SK-N-SH treated with all-trans-retinoic acid at 6 μM for 48 hours (cell line): ENCODE results near the gene GLS.

Source experiments
- ARNTL ChIP-seq: fragments of 450-650 bp; formaldehyde crosslinking; IDR thresholded peaks from 2 replicates; pipeline ENCODE4 v1.5.0; 2020; ENCODE audit warnings: low read depth, mild to moderate bottlenecking, moderate library complexity, borderline replicate concordance
- CSDC2 ChIP-seq: fragments of 250-450 bp; sonication (Bioruptor Pico); IDR thresholded peaks from 2 replicates; pipeline ENCODE4 v1.5.0; 2020; ENCODE audit warnings: mild to moderate bottlenecking, moderate library complexity
- GLIS3 ChIP-seq: fragments of 250-450 bp; sonication (Bioruptor Pico); IDR thresholded peaks from 2 replicates; pipeline ENCODE4 v1.5.0; 2020; ENCODE audit warnings: mild to moderate bottlenecking, moderate library complexity
- PPARA ChIP-seq: fragments of 250-450 bp; sonication (Bioruptor Pico); IDR thresholded peaks from 2 replicates; pipeline ENCODE4 v1.5.0; 2020; ENCODE audit warnings: mild to moderate bottlenecking, borderline replicate concordance
- RARB ChIP-seq: fragments of 250-450 bp; sonication (Bioruptor Pico); IDR thresholded peaks from 2 replicates; pipeline ENCODE4 v1.8.0; 2021; ENCODE audit warnings: mild to moderate bottlenecking, moderate library complexity
- TCF4 ChIP-seq: fragments of 250-450 bp; sonication (Bioruptor Pico); IDR thresholded peaks from 2 replicates; pipeline ENCODE4 v1.8.0; 2021; ENCODE audit warnings: mild to moderate bottlenecking, moderate library complexity, borderline replicate concordance
- ZFP30 ChIP-seq: fragments of 450-650 bp; formaldehyde crosslinking; IDR thresholded peaks from 2 replicates; pipeline ENCODE4 v1.5.0; 2022; ENCODE audit warnings: mild to moderate bottlenecking, moderate library complexity
- ZNF70 ChIP-seq: fragments of 450-650 bp; formaldehyde crosslinking; IDR thresholded peaks from 2 replicates; pipeline ENCODE4 v1.5.0; 2020; ENCODE audit warnings: mild to moderate bottlenecking, moderate library complexity
- ZNF8 ChIP-seq: fragments of 450-650 bp; formaldehyde crosslinking; IDR thresholded peaks from 2 replicates; pipeline ENCODE4 v1.5.0; 2020; ENCODE audit warnings: mild to moderate bottlenecking, moderate library complexity
- TF ChIP-seq, protein P1 (sequence below): fragments of 250-450 bp; sonication (Bioruptor Pico); IDR thresholded peaks from 2 replicates; pipeline ENCODE4 v1.8.0; 2020; ENCODE audit warnings: mild to moderate bottlenecking, moderate library complexity, borderline replicate concordance
- TF ChIP-seq, protein P2 (sequence below): fragments of 250-450 bp; sonication (Bioruptor Pico); IDR thresholded peaks from 2 replicates; pipeline ENCODE4 v1.5.1; 2020; ENCODE audit warnings: low read depth, mild to moderate bottlenecking, moderate library complexity
- TF ChIP-seq, protein P3 (sequence below): fragments of 250-450 bp; sonication (Bioruptor Pico); IDR thresholded peaks from 2 replicates; pipeline ENCODE4 v1.5.1; 2021; ENCODE audit warnings: mild to moderate bottlenecking, moderate library complexity
- TF ChIP-seq, protein P4 (sequence below): fragments of 250-450 bp; sonication (Bioruptor Pico); IDR thresholded peaks from 2 replicates; pipeline ENCODE4 v1.5.0; 2020; ENCODE audit warnings: mild to moderate bottlenecking, moderate library complexity
- TF ChIP-seq, protein P5 (sequence below): fragments of 250-450 bp; sonication (Bioruptor Pico); IDR thresholded peaks from 2 replicates; pipeline ENCODE4 v1.8.0; 2021; ENCODE audit warnings: low read depth, mild to moderate bottlenecking, moderate library complexity, borderline replicate concordance

DNA sequence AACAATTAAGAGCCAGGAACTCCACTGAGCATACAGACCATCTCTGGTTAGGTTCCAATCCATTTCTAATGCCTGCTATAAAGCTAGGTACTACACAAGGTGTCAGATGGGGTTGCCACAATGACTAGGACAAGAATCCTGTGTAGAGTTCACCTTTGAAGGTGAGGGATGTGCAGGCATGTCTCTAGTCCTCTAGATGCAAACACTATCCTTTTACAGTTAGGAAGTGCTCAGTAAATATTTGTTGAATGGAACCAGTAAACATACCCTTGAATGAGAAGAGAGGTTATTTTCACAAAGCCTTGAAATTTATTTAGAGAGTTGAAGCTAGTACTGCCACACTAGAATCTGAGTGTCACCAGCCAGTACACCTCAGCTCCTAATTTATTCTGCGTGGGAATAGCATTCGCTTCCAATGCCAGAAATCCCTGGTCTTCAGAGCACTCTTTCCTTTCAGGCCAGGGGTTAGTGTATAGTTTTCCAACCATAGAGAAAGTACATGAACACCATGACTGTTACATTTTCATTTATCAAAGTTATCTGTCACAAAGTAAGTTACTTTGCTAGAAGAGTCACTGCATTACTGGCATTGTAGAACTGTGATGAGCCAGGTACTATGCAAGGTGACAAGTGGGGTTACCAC lies 85.1 kb downstream of the GLS start:
- no peak for TF ChIP-seq ZFP30 (CRISPR knock-in tag)
- TF ChIP-seq ZNF8 = no peak
- TF ChIP-seq RARB = no peak
- no peak for TF ChIP-seq ZNF70 (CRISPR knock-in tag)
- TF ChIP-seq TCF4 (CRISPR knock-in tag) = no peak
- TF ChIP-seq, protein P1, sequence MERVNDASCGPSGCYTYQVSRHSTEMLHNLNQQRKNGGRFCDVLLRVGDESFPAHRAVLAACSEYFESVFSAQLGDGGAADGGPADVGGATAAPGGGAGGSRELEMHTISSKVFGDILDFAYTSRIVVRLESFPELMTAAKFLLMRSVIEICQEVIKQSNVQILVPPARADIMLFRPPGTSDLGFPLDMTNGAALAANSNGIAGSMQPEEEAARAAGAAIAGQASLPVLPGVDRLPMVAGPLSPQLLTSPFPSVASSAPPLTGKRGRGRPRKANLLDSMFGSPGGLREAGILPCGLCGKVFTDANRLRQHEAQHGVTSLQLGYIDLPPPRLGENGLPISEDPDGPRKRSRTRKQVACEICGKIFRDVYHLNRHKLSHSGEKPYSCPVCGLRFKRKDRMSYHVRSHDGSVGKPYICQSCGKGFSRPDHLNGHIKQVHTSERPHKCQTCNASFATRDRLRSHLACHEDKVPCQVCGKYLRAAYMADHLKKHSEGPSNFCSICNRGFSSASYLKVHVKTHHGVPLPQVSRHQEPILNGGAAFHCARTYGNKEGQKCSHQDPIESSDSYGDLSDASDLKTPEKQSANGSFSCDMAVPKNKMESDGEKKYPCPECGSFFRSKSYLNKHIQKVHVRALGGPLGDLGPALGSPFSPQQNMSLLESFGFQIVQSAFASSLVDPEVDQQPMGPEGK (CRISPR knock-in tag) = no peak
- TF ChIP-seq PPARA (CRISPR knock-in tag) = no peak
- TF ChIP-seq GLIS3 = no peak
- TF ChIP-seq, protein P2, sequence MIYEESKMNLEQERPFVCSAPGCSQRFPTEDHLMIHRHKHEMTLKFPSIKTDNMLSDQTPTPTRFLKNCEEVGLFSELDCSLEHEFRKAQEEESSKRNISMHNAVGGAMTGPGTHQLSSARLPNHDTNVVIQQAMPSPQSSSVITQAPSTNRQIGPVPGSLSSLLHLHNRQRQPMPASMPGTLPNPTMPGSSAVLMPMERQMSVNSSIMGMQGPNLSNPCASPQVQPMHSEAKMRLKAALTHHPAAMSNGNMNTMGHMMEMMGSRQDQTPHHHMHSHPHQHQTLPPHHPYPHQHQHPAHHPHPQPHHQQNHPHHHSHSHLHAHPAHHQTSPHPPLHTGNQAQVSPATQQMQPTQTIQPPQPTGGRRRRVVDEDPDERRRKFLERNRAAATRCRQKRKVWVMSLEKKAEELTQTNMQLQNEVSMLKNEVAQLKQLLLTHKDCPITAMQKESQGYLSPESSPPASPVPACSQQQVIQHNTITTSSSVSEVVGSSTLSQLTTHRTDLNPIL (CRISPR knock-in tag) = no peak
- TF ChIP-seq CSDC2 (CRISPR knock-in tag) = no peak
- no peak for TF ChIP-seq ARNTL (CRISPR knock-in tag)
- TF ChIP-seq, protein P3, sequence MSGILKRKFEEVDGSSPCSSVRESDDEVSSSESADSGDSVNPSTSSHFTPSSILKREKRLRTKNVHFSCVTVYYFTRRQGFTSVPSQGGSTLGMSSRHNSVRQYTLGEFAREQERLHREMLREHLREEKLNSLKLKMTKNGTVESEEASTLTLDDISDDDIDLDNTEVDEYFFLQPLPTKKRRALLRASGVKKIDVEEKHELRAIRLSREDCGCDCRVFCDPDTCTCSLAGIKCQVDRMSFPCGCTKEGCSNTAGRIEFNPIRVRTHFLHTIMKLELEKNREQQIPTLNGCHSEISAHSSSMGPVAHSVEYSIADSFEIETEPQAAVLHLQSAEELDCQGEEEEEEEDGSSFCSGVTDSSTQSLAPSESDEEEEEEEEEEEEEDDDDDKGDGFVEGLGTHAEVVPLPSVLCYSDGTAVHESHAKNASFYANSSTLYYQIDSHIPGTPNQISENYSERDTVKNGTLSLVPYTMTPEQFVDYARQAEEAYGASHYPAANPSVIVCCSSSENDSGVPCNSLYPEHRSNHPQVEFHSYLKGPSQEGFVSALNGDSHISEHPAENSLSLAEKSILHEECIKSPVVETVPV (CRISPR knock-in tag) = no peak
- TF ChIP-seq, protein P4, sequence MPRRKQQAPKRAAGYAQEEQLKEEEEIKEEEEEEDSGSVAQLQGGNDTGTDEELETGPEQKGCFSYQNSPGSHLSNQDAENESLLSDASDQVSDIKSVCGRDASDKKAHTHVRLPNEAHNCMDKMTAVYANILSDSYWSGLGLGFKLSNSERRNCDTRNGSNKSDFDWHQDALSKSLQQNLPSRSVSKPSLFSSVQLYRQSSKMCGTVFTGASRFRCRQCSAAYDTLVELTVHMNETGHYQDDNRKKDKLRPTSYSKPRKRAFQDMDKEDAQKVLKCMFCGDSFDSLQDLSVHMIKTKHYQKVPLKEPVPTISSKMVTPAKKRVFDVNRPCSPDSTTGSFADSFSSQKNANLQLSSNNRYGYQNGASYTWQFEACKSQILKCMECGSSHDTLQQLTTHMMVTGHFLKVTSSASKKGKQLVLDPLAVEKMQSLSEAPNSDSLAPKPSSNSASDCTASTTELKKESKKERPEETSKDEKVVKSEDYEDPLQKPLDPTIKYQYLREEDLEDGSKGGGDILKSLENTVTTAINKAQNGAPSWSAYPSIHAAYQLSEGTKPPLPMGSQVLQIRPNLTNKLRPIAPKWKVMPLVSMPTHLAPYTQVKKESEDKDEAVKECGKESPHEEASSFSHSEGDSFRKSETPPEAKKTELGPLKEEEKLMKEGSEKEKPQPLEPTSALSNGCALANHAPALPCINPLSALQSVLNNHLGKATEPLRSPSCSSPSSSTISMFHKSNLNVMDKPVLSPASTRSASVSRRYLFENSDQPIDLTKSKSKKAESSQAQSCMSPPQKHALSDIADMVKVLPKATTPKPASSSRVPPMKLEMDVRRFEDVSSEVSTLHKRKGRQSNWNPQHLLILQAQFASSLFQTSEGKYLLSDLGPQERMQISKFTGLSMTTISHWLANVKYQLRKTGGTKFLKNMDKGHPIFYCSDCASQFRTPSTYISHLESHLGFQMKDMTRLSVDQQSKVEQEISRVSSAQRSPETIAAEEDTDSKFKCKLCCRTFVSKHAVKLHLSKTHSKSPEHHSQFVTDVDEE (CRISPR knock-in tag) = no peak
- TF ChIP-seq, protein P5, sequence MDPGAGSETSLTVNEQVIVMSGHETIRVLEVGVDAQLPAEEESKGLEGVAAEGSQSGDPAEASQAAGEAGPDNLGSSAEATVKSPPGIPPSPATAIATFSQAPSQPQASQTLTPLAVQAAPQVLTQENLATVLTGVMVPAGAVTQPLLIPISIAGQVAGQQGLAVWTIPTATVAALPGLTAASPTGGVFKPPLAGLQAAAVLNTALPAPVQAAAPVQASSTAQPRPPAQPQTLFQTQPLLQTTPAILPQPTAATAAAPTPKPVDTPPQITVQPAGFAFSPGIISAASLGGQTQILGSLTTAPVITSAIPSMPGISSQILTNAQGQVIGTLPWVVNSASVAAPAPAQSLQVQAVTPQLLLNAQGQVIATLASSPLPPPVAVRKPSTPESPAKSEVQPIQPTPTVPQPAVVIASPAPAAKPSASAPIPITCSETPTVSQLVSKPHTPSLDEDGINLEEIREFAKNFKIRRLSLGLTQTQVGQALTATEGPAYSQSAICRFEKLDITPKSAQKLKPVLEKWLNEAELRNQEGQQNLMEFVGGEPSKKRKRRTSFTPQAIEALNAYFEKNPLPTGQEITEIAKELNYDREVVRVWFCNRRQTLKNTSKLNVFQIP (CRISPR knock-in tag) = no peak
